ENCODE measurements around the gene GPAT2.
"Not testable (repeated sequence)": the region's sequence is repeated elsewhere in the genome, so short reads cannot be mapped to it uniquely, and the experiment has no call there.

Gene GPAT2

DNA sequence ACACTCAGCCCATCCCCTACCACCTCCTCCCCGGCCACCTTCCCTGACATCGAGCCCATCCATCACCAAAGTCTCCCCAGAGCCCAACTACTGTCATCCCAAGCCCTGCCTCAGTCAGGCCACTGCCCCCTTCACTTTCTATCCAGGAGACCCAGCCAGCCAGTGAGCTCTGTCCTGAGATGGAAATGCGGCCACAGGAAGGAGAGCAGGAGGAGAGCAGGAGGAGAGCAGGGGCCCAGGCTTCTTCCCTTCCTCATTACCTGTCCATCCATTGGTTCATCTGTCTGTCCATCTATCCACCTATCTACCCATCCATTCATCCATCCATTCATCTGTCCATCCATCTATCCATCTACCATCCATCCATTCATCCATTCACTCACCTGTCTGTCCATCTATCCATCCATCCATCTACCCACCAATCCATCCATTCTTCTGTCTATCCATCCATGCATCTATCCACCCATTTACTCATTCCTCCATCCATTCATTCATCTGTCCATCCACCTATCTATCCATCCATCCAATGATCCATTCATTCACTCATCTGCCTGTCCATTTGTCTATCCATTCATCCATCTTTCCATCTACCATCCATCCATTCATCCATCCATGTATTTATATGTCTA lies 29.4 kb upstream of the GPAT2 start:
- not testable (repeated sequence) for DNase-seq

DNA sequence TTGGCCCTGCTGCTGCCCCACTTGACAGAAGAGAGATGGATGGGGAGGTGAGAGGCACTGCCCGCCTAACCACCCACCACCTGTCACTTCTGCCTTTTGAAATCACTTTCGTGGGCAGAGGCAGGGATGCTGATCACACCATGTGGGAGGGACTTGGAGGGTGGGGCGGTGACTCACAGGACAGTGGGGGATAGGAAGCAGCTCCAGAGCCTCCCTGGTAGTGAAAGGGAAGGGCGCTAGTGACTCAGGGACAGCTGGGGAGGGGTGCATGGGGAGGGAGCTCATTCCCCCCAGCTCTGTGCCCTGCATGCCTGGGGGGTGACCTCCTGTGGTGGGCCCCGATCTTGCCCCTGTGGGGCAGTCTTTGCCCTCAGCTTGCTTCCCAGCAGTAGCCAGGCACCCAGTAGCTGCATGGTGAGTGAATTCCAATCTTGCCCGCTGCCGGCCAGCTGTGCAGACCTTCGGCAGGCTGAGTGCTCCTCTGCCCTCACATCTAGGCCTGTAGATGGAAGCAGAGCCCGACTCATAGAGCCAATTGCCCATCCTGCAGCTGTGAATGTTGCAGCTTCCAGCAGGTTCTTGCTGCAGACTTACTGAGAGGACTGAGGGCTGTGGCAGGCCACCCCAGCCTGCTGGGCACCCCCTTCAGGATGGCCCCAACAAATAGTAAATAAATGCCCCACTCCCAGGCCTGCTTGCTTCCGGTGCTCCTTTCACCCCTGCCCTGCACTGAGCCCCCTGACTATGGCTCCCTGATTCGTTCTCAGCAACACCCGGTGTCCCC lies 28.6 kb upstream of the GPAT2 start:
- not testable (repeated sequence) for DNase-seq

DNA sequence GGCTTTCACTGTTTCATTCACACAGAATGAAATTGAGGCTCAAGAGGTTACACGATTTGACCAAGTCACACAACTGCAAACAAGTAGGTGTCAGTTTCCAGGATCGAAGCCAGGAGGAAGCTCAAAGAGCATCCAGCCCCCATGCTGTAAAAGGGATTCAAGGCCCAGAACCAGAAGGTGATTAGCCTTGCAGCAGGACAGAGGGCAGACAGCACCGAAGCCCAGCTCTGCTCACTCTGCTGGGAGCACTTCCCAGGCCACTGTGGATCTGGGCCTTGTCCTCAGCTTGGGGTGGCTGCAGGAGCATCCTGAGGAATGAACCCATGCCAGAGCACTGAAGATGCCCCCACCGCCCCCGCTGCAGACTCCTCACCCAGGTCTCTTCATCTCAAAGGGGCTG lies 27.8 kb upstream of the GPAT2 start:
- not testable (repeated sequence) for DNase-seq

DNA sequence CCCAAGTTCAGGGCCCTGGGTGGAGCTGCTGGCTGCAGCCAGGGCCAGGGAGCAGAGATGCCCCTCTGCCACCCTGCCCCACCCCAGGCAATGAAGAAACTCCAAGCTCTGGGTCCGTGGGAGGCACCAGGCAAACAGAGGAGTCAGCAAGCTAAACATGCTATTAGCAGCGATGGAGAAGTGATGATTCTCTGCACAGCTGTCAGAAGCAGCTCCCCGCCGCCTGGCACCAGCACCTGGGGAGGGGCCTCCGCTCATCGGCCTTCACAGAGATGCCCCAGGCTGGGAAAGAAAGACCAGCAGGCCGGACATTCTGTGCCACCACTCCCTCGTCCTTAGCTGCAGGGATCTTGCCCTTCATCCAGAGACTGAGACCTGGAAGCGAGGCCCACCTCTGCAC lies 27.2 kb upstream of the GPAT2 start:
- DNase-seq: not testable (repeated sequence)

DNA sequence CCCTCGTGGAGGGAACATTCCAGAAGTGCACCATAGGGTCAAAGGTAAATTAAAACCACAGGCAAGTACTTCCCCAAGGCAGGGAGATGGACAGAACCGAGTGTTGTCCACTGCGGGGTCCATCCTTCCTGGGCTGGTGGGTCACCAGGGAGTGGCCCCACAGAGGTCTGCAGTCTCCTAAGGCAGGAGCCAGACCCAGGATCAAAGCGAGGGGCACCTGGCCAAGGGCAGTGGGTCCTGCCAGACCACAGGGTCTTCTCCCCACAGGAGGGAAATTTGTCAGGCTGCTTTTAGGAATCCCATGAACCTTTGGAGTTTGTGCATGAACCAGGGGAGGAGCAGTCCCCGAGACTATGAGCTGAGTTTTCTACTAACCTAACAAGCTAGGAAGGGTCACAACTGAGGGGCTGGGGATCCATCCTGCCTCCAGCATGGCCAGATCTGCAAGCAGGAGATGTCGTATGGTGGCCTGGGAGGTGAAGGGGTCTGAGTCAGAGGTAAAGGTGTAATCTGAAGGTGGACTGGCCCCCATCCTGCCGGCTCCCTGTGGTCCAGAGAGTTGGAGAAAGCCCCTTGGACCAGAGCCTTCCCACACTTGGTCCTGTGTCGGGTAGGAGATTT lies 26.6 kb upstream of the GPAT2 start:
- DNase-seq: not testable (repeated sequence)

DNA sequence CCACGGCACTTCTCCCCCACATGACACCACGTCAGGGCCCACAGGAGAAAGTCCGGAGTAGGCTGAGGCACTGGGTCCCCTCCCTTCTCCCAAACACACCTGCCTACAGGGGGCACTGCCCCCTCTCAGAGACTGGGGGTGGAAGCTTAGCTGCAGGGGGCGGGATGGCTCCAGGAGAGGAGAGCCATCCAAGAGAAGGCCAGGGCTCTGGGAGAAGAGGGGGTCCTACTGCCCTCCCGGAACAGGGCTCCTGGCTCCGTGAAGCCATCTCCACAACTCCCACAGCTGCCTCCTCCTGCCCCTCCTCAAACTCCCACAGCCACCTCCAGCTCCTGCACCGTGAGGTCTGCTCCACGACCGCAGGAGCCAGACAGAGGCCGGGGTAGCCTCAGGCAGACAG lies 25.6 kb upstream of the GPAT2 start:
- DNase-seq: not testable (repeated sequence)

DNA sequence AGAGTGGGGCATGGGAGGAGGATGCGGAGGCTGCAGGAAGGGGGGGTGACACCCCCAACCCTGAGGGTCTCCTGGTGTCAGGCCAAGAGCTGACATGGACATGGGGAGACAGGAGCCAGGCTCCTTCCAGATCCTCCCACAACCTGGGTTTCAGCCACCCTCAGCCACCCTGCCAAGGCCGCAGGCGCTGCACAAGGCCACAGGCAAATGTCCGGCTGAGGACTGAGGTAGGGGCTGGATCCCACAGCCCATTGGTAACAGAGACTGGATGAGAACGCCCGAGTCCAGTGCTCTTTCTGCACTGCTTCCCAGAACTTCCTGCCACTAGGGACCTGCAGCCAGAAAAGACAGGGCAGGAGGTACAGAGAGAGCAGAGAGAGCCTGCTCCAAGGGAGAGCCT lies 24.7 kb upstream of the GPAT2 start:
- not testable (repeated sequence) for DNase-seq

DNA sequence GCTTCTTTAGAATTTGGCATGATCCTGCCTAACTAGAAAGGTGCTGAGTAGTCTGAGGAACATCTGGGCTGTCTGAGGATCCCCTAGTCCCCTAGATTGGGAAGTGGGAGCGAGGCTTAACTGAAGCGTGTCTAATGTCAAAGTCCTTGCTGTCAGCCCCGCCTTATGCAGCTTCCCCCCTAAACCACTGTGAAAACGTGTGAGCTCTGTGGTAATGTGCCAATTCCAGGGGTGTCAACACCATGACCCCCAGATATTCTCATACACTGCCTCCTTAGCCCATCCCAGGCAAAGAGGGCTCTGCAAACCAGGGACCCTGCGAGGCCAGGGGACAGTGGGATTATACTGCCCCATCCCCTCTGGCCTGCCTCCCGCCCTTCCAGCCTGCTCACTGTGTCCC lies 21.1 kb upstream of the GPAT2 start:
- not testable (repeated sequence) for DNase-seq

DNA sequence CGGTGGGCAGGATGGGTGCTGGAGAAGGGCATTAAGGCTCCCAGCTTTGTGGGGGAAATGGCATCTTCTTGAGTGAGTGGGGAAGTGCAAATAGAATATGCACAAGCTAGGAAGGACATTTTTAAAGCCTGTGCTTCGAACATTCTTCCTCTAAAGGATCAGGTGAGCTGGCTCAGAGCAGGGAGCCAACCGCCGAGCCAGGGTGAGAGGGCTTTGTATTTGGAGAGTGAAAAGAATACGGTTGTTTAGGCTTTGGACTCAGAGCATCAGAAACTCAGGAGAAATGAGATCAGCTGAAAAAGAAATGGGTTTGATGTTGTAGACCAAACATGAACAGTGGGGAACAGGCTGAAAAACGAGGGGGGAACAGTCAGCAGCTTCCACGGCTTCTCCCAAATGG lies 19.8 kb upstream of the GPAT2 start:
- DNase-seq: not testable (repeated sequence)

DNA sequence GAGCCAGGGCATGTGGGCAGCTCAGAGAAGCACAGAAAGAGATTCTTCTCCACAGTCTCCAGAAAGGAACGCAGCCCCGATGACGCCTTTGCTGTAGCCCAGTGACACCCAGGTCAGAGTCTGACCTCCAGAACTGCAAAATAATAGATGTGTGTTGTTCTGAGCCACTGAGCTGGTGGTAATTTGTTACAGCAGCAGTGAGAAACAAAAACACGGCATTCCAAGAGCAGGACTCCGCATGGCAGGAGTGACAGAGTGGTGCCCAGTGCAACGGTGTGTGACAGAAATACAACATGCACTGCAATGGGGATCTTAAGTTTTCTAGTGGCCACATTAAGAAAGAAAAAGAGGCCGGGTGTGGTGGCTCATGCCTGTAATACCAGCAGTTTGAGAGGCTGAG lies 18.7 kb upstream of the GPAT2 start:
- DNase-seq: not testable (repeated sequence)

DNA sequence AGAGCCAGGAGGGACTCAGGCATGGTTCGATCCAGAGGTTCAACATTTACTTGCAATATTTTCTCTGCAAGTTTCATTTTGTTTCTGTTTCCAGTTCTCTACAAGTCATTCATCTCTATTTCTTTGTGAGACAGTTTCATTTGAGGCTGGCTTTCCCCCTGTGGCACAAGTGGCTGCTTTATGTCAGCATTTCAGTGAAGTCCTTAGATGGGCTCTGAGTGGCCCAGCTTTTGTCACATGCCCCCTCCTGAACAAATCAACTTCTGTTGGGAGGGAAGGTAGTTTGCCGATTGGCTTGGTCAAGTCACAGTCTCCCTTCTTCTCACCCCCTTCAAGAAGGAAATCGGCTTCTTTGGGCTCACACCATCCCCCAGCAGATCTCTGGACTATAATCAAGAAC lies 17.9 kb upstream of the GPAT2 start:
- DNase-seq: not testable (repeated sequence)

DNA sequence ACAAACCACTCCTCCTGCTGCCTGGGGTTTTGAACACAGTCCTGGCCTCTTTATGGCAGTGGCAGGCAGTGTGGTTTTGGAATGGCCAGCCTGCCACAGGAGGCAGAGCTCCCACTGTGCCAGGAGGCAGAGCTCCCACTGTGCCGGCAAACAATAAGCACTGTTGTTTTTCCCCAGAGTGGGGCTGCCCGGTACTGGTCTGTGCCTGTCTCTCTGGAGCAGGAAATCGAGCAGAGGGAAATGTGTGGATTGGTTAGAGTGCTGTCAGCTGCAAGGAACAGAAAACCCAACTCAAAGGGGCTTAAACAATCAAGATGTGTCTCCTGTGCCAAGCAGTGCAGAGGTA lies 15.2 kb upstream of the GPAT2 start:
- not testable (repeated sequence) for DNase-seq

DNA sequence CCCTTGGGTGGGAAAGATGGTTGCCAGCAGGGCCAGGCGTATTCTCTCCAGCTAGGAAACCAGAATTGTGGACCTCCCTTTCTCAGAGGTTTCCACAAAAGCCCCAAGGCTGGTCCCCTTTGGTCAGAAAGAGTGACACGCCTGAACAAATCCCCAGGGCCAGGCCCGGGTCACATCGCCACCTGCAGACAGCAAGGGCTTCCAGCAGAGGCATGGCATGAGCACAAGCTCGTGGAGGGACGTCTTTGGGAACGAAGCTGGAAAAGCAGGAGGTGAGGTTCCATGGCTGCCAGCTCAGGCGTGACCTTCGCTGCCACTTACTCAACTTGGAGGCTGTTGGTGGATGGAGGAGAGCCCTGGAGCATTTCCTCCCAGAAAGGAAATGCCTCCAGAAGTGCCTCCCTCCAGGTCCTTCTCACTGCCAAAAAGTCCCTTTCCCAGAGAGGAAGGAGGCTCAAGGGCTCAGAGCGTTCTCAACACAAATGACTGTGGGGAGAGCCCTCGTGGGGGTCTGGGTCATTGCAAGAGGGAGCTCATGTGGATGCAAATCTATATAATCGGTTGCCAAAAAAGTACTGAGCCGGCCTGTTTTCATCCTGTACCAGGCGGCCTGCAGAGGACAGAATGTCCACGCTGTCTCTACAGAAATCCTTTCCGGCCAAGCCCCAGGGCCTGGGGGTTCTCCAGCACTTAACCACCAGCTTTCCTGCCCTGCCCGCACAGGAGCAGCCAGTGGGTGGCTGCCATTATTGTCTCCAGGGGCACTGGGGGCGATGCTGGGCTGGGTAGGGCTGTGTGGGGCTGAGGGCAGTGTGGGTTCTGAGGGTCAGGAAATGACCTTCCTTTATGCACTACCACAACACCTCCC lies 14.6 kb upstream of the GPAT2 start:
- DNase-seq: not testable (repeated sequence)

DNA sequence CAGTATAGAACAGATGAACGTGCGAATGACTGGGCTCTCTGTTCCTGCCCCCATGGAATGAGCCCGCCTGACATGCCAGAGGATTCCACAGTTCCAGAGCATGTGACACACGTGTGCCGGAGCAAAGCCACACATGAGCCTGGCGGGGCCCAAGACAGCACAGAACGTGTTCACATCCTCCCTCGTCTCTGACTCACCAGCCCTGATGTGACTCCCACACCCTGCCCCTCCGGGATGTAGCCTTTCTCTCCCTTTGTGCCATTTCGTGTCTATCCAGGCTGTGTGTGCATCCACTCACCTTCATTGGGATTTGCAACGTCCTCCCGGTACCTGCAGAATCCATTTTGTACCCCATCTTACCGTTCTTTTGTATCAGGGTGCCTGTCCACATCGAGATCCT lies 838 bp upstream of the GPAT2 start:
- not testable (repeated sequence) for DNase-seq

DNA sequence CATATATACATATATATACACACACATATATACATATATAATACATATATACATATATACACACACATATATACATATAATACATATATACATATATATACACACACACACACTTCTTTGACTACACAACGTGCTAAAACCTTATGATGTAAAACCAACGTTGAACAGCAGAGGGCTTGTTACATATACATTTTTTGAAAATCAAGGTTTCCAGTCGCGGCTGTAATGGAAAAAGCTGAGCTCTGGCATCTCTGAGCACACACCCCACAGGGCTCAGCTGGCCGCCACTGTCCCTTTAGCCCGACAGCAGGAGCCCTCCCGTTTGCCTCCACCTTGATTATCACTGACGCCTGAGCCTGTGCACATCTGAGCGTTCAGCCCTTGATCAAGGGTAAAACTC lies 719 bp downstream of the GPAT2 start:
- not testable (repeated sequence) for DNase-seq

DNA sequence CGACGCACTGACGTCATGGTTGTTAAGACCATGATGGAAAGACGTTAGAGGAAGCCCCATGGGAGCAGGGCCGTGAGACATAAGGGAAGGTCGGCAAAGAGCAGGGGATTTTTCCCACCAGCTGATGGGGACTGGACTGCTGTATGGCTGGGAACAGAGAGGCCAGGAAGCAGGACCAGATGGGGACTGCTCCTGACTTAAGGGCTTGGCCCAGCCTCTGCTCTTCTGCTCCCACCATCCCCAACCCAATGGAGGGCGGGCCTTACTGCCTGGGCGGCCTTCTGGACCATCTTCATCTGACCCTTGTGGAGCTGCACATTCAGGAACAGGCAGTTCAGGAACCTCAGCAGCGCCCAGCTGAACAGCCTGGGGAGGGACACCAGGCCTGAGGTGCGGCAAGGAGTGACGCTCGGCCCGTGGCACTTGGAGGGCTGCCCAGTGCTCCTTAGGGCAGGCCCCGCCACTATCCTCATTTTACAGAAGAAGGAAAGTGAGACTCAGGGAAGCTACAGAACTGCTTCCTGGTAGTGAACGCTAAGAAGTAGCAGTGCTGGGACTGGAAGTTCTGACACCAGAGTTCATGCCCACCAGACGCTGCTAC lies 6.9 kb downstream of the GPAT2 start:
- DNase-seq: not testable (repeated sequence)

DNA sequence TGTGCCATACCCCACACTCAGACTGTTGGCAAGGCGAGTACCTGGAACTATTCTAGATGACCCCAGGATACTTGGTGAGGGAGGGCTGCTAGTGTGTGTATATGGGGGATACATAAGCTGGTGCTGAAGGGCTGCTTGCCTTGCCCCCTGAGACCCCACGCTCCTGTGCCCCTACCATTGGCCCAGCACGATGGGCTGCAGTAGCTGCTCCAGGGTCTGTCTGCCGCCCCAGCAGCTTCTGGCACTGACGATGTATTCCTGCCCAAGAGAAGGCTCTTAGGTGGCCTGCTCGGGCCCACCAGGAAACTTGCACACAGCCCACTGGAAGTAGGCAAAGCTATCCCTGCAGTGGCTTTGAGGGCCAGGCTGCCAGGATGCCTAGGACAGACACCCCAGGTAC lies 9.0 kb downstream of the GPAT2 start:
- not testable (repeated sequence) for DNase-seq

DNA sequence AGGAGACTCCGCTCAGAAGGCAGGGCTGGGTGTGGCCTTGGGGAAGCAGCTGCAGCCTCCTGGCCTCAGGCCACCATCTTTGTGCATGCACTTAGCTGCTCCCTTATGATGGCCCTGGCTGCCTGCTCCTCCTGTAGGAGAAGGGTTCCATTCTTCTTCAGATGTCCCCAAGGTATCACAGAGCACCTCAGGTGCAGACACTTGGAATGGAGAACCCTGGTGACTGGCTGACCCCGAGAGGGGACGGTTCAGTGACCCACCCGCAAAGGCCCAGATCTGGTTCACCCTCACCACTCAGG lies 9.6 kb downstream of the GPAT2 start:
- no peak for DNase-seq

DNA sequence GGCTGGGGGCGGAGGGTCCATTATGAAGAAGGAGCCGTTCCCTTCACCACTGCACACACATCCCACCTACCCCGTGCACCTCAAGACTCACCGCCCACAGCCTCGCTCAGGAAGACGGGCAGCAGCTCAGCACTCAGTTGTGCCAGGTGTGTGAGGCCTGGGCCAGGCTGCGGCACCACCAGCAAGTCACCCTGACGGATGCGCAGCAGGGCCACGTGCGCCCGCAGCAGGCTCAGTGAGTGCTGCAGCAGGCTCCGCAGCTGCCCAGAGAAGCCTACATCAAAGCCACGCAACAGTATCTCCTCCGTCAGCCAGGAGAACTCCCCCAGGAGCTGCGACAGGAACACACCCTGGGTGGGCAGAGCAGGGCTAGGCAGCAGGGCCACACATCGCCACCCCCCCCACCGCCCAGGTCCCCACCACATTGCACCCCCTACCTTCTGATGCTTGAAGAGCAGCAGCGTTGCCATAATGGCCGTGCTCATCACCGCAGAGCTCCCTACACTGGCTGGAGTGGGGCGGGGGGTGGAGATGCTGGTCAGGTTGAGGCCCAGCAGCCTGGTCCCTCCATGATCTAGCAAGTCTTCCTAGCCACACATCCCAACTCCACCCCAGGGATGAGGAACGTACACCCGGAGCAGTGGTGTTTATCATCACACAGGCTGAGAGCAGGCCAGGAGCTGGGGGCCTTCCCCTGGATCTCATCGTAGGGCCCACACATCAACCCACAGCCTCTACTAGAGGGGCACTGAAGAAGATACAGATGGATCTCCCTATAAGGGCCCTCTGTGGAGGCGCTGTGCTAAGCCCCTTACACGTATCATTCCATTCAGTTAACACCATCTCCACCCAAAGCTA lies 10.2 kb downstream of the GPAT2 start:
- DNase-seq: no peak

DNA sequence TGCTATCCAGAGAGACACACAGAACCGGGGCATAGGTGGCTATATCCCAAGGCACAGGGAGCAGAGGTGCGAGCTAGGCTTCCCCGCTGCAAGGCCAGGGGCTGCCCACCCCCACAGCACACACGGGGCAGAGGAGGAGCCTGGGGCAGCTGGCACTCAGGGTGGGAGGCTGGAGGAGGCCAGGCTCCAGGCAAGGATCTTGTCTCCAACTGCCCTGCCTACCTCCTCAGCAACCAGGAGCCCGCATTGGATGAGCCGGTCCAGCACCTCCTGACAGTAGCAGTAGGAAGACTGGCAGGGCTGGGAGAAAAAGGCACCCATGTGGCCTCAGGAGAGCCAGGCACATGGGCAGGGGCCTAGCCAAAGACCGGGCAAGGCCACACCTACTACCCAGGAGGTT lies 11.0 kb downstream of the GPAT2 start:
- DNase-seq: not testable (repeated sequence)

DNA sequence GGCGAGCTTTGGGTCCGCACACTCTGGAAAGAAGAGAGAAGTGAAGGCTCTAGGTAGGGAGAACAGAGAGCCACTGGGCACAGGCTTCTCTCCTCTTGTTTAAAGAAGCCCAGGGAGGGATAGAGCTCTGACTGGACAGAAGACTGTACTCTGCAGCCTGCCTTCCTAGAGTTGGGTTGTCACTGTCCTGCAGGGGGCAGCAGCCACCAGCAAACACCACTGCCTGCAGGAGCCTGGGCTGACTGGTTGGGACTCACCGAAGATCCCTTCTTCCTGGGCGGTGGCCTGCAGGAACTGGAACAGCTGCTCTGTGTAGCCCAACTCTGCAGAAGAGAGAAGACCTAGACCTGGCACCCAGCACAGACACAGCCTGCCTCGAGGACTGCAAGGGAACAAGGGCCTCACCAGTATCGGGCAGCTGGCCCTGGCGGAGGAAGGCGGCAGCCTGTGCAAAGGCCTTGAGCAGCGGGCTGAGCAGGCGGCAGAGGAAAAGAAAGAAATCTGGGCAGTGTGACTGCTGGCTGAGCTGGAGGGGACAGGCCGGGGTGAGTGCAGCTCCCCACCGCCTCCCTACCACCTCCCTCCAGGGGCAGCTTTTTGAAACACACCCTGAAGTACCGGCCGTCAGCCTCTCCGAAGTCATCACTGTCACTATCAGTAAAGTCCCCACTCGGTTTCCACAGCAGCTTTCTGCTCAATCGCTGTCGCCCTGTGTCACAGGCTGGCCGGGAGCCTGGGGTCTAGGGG lies 11.8 kb downstream of the GPAT2 start:
- DNase-seq: not testable (repeated sequence)
